Activated B cell treated with CpG ODN at 0.5 μM for 24 hours (primary cell): ENCODE measurements around the gene KIF5C. TPM values are rescaled to one million over a fixed set of nuclear protein-coding genes. Genes with fewer than 3 reads are reported as not detected.

ENCODE experiments used
- ATAC-seq: fragments of 200-7000 bp; cut with Tn5 transposase; one replicate; pipeline ENCODE4 v1.10.0; 2021; ENCODE audit warnings: low read depth, mild to moderate bottlenecking, moderate library complexity
- CTCF ChIA-PET: fragments of 350-600 bp; sonication (Branson Sonifier 250); formaldehyde crosslinking; loops from one replicate; lab custom pipeline; 2021; ENCODE audit warnings: antibody characterized with exemption; lab: Charles Lee
- POLR2A ChIA-PET: fragments of 350-600 bp; sonication (Branson Sonifier 250); formaldehyde crosslinking; loops from one replicate; lab custom pipeline; 2021; ENCODE audit warnings: antibody characterized with exemption; lab: Charles Lee
- DNase-seq: peaks from one replicate; pipeline ENCODE4 v3.0.0; 2022
- H3K27ac Mint-ChIP-seq: one replicate; pipeline ENCODE4 v1.8.0; 2020; ENCODE audit warnings: mixed read lengths
- H3K27me3 Mint-ChIP-seq: one replicate; pipeline ENCODE4 v1.8.0; 2021; ENCODE audit warnings: mixed read lengths
- H3K36me3 Mint-ChIP-seq: one replicate; pipeline ENCODE4 v1.8.0; 2021; ENCODE audit warnings: low read depth, mixed read lengths
- H3K4me1 Mint-ChIP-seq: one replicate; pipeline ENCODE4 v1.8.0; 2021; ENCODE audit warnings: mixed read lengths
- H3K4me3 Mint-ChIP-seq: one replicate; pipeline ENCODE4 v1.8.0; 2020; ENCODE audit warnings: mild to moderate bottlenecking, mixed read lengths
- H3K9me3 Mint-ChIP-seq: one replicate; pipeline ENCODE4 v1.8.0; 2020; ENCODE audit warnings: mixed read lengths
- CTCF ChIP-seq: fragments of 200-600 bp; IDR thresholded peaks from one replicate; pipeline ENCODE4 v1.8.0; 2022; ENCODE audit warnings: antibody characterized with exemption, mild to moderate bottlenecking
- intact Hi-C: fragments of 100-400 bp; cut with micrococcal nuclease; formaldehyde crosslinking; loops from one replicate; pipeline ENCODE4 v1.15.1; 2024
- total RNA-seq: library from RNA; stranded (reverse); gene quantifications from 2 replicates; pipeline ENCODE4 v1.2.3, GENCODE V29; 2022

Gene KIF5C
- total RNA-seq, 1 donor from 2014 or later: 2.6 TPM

- POLR2A ChIA-PET: no interaction called here
- DNase-seq: no peak
- no peak for TF ChIP-seq CTCF
- no peak for ATAC-seq
- no peaks in the 10 kb centered on the region for H3K4me1 Mint-ChIP-seq
- no peak overlapping the region for H3K27ac Mint-ChIP-seq
- CTCF ChIA-PET: no interaction called here
- no peaks in the 10 kb centered on the region for H3K9me3 Mint-ChIP-seq
- no peak overlapping the region for H3K4me3 Mint-ChIP-seq
- H3K36me3 Mint-ChIP-seq: no peaks in the 10 kb centered on the region
- no peaks in the 10 kb centered on the region for H3K27me3 Mint-ChIP-seq
- intact Hi-C loops: no loop called here
Observed at GRCh38 chr2:148981324-148981723, 106.3 kb downstream of the KIF5C start.

GRCh38 chr2:148981781-148982180 is 106.8 kb downstream of the KIF5C start:
- POLR2A ChIA-PET: no interaction called here
- H3K27me3 Mint-ChIP-seq: no peaks in the 10 kb centered on the region

GRCh38 chr2:148982282-148982681 is 107.3 kb downstream of the KIF5C start:
- no peak for TF ChIP-seq CTCF
- Mint-ChIP-seq H3K27ac (no peak overlapping the region), H3K4me1 (peaks cover 5% of the 10 kb centered on the region), H3K36me3 (no peaks in the 10 kb centered on the region), H3K9me3 (no peaks in the 10 kb centered on the region), H3K4me3 (no peak overlapping the region), H3K27me3 (no peaks in the 10 kb centered on the region)
- ChIA-PET POLR2A (no interaction called here), CTCF (no interaction called here)
- DNase-seq (no peak), ATAC-seq (no peak)
- intact Hi-C loops: no loop called here

More at GRCh38 chr2:148981781-148982180, 106.8 kb downstream of the KIF5C start:
- Mint-ChIP-seq H3K36me3 (no peaks in the 10 kb centered on the region), H3K9me3 (no peaks in the 10 kb centered on the region), H3K27ac (no peak overlapping the region), H3K4me3 (no peak overlapping the region), H3K4me1 (peaks cover under 1% of the 10 kb centered on the region)
- DNase-seq (no peak), ATAC-seq (no peak)
- no peak for TF ChIP-seq CTCF
- CTCF ChIA-PET: no interaction called here
- intact Hi-C loops: no loop called here

- Mint-ChIP-seq H3K27me3 (no peaks in the 10 kb centered on the region), H3K36me3 (no peaks in the 10 kb centered on the region), H3K4me1 (peaks cover 10% of the 10 kb centered on the region), H3K9me3 (no peaks in the 10 kb centered on the region), H3K27ac (no peak overlapping the region), H3K4me3 (no peak overlapping the region)
- TF ChIP-seq CTCF: no peak
- ATAC-seq (no peak), DNase-seq (no peak)
- ChIA-PET CTCF (no interaction called here), POLR2A (no interaction called here)
- intact Hi-C loops: no loop called here
Observed at GRCh38 chr2:148983896-148984295, 108.9 kb downstream of the KIF5C start.

GRCh38 chr2:148984449-148984848 is 109.4 kb downstream of the KIF5C start:
- Mint-ChIP-seq H3K4me3 (no peak overlapping the region), H3K9me3 (no peaks in the 10 kb centered on the region), H3K27me3 (no peaks in the 10 kb centered on the region), H3K27ac (no peak overlapping the region), H3K4me1 (peaks cover 10% of the 10 kb centered on the region), H3K36me3 (no peaks in the 10 kb centered on the region)
- intact Hi-C loops: no loop called here
- DNase-seq: no peak
- CTCF ChIA-PET: no interaction called here
- TF ChIP-seq CTCF: no peak
- ATAC-seq: no peak
- POLR2A ChIA-PET: no interaction called here
